Endodermal cell (in vitro differentiated cells): ENCODE results near the gene KCTD18. TPM values are rescaled to one million over a fixed set of nuclear protein-coding genes. Genes with fewer than 3 reads are reported as not detected.

Experiments
- DNase-seq: peaks from one replicate; pipeline ENCODE4 v3.0.0-alpha.2; 2017
- H3K27ac ChIP-seq: 2 replicates; pipeline ENCODE4 v1.5.1; 2013; ENCODE audit warnings: mild to moderate bottlenecking, low read depth, low read length, moderate library complexity
- H3K27me3 ChIP-seq: 2 replicates; pipeline ENCODE4 v1.6.1; 2013; ENCODE audit warnings: mild to moderate bottlenecking, low read length, moderate library complexity; ENCODE audit not compliant: insufficient read depth, control insufficient read depth, poor library complexity, severe bottlenecking
- H3K36me3 ChIP-seq: 2 replicates; pipeline ENCODE4 v1.7.0; 2013; ENCODE audit warnings: mild to moderate bottlenecking, low read length, moderate library complexity; ENCODE audit not compliant: control insufficient read depth, insufficient read depth
- H3K4me1 ChIP-seq: one replicate; pipeline ENCODE4 v1.7.0; 2013; ENCODE audit warnings: low read length; ENCODE audit not compliant: control insufficient read depth, insufficient read depth
- H3K4me3 ChIP-seq: 2 replicates; pipeline ENCODE4 v1.5.1; 2013; ENCODE audit warnings: mild to moderate bottlenecking, low read length, moderate library complexity
- H3K9ac ChIP-seq: 2 replicates; pipeline ENCODE4 v1.6.1; 2013; ENCODE audit warnings: mild to moderate bottlenecking, low read length, moderate library complexity; ENCODE audit not compliant: poor library complexity, severe bottlenecking; ENCODE audit errors: extremely low read depth
- H3K9me3 ChIP-seq: 2 replicates; pipeline ENCODE4 v1.6.1; 2013; ENCODE audit warnings: mild to moderate bottlenecking, low read length, moderate library complexity; ENCODE audit not compliant: control insufficient read depth
- H3K27ac Mint-ChIP-seq: 2 replicates; pipeline ENCODE4 v1.8.0; 2020; ENCODE audit warnings: mixed read lengths
- H3K27me3 Mint-ChIP-seq: 2 replicates; pipeline ENCODE4 v1.8.0; 2021; ENCODE audit warnings: mild to moderate bottlenecking, mixed read lengths; ENCODE audit not compliant: insufficient read depth
- H3K36me3 Mint-ChIP-seq: 2 replicates; pipeline ENCODE4 v1.8.0; 2020; ENCODE audit warnings: low read depth, mixed read lengths
- H3K4me1 Mint-ChIP-seq: 2 replicates; pipeline ENCODE4 v1.8.0; 2020; ENCODE audit warnings: mixed read lengths
- H3K4me3 Mint-ChIP-seq: 2 replicates; pipeline ENCODE4 v1.8.0; 2020; ENCODE audit warnings: mild to moderate bottlenecking, moderate library complexity, mixed read lengths
- H3K9me3 Mint-ChIP-seq: 2 replicates; pipeline ENCODE4 v1.8.0; 2020; ENCODE audit warnings: mild to moderate bottlenecking, mixed read lengths
- WGBS, 2 experiments: methylation state at CpG; one replicate each; pipeline versions ENCODE4 v1.1.5 to v1.1.7; 2013; ENCODE audit warnings: missing lambda C conversion rate in 2 of 2, mixed read lengths in 1 of 2; ENCODE audit not compliant: insufficient coverage in 1 of 2, insufficient read length in 1 of 2; 5-methylcytosine and 5-hydroxymethylcytosine counted together
- total RNA-seq, 2 donors: library from RNA; stranded (reverse); fragmentation: NEBNext Ultra II Directional in 1 of 2; extraction: Animal tissue kit (Norgen Biotek cat#: 25700) in 1 of 2; gene quantifications; 2 replicates in 1 of 2; 3 replicates in 1 of 2; pipeline ENCODE4 v1.2.1, GENCODE V29; 2021
- TF ChIP-seq, protein P1 (sequence below): fragments of 200-600 bp; sonication (generic); conservative IDR thresholded peaks from 2 replicates; pipeline ENCODE4 v1.5.0; 2021; ENCODE audit warnings: antibody characterized with exemption, mild to moderate bottlenecking

The KCTD18 gene
- total RNA-seq, 2 donors from 2014 or later: 6.8 to 12.2 TPM

DNA sequence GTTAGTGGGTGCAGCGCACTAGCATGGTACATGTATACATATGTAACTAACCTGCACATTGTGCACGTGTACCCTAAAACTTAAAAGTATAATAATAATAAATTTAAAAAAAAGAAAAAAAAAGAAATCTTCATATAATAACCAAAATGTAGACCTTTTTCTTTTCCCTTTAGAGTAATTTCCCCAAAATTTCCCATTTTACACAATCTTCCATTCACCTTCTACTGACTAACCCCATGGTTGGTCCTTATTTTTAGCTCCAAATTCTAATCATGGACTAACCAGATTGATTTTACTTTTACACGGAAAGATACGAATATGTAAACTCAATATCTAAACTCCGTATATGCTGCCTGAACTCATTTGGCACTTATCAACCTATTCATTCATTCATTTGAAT, 7.7 kb downstream of the KCTD18 start:
- TF ChIP-seq, protein P1, sequence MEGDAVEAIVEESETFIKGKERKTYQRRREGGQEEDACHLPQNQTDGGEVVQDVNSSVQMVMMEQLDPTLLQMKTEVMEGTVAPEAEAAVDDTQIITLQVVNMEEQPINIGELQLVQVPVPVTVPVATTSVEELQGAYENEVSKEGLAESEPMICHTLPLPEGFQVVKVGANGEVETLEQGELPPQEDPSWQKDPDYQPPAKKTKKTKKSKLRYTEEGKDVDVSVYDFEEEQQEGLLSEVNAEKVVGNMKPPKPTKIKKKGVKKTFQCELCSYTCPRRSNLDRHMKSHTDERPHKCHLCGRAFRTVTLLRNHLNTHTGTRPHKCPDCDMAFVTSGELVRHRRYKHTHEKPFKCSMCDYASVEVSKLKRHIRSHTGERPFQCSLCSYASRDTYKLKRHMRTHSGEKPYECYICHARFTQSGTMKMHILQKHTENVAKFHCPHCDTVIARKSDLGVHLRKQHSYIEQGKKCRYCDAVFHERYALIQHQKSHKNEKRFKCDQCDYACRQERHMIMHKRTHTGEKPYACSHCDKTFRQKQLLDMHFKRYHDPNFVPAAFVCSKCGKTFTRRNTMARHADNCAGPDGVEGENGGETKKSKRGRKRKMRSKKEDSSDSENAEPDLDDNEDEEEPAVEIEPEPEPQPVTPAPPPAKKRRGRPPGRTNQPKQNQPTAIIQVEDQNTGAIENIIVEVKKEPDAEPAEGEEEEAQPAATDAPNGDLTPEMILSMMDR: no peak
- no peak overlapping the region for H3K27ac Mint-ChIP-seq
- Histone ChIP-seq H3K9ac (no peak overlapping the region), H3K4me3 (no peak overlapping the region), H3K36me3 (peaks cover 14% of the 10 kb centered on the region), H3K27ac (no peak overlapping the region), H3K4me1 (no peaks in the 10 kb centered on the region), H3K9me3 (no peaks in the 10 kb centered on the region), H3K27me3 (no peaks in the 10 kb centered on the region)
- peaks cover 21% of the 10 kb centered on the region for H3K36me3 Mint-ChIP-seq
- 94 to 97% methylated on average over 3 of the region's 5 CpGs for WGBS, 2 experiments
- H3K27me3 Mint-ChIP-seq: no peaks in the 10 kb centered on the region
- H3K9me3 Mint-ChIP-seq: peaks cover 3% of the 10 kb centered on the region
- H3K4me3 Mint-ChIP-seq: no peak overlapping the region
- no peak for DNase-seq
- peaks cover 4% of the 10 kb centered on the region for H3K4me1 Mint-ChIP-seq

DNA sequence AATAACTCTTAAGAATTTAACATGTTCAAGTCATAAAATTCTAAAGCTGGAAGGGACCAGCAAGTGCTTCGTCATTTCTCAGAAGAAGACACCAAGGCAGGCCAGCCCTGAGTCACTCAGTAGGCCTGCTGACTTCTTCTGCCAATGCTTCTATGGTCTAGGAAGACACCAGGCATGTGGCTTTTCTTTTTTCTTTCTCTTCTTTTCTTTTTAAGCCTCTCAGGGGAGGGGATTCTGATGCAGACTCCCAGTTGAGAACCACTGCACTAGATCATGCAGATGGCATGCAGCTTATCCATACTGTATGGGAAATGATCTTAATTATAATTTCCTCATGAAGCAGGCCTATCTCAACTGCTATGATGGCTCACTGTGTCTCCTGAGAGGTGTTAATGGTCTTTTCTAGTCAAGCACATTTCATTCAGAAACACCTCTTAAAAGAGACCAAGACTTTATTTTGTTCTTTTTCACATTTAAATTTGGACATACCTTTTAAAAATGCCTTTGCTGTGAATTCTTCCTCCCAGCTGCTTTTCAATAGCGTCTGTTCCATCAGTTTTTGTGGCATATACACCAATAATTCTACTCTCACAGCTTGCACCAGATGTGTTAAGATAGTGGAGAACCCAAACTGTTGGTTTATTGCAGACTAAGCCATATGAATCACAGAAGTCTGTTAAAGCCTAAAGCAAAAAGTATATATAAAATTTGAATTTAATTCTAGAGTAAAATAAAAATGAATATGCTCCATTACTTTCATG, 11.3 kb downstream of the KCTD18 start:
- Mint-ChIP-seq H3K4me3 (no peak overlapping the region), H3K27ac (no peak overlapping the region), H3K9me3 (peaks cover 3% of the 10 kb centered on the region), H3K27me3 (no peaks in the 10 kb centered on the region), H3K4me1 (no peaks in the 10 kb centered on the region), H3K36me3 (peaks cover 30% of the 10 kb centered on the region)
- WGBS, 2 experiments: 80 to 83% methylated on average over 1 to 2 of the region's 2 CpGs
- DNase-seq: no peak
- H3K4me1 ChIP-seq: no peaks in the 10 kb centered on the region
- H3K27ac ChIP-seq: no peak overlapping the region
- no peak overlapping the region for H3K9ac ChIP-seq
- H3K36me3 ChIP-seq: peaks cover 18% of the 10 kb centered on the region
- no peaks in the 10 kb centered on the region for H3K27me3 ChIP-seq
- H3K9me3 ChIP-seq: no peaks in the 10 kb centered on the region
- TF ChIP-seq, protein P1: no peak
- no peak overlapping the region for H3K4me3 ChIP-seq

DNA sequence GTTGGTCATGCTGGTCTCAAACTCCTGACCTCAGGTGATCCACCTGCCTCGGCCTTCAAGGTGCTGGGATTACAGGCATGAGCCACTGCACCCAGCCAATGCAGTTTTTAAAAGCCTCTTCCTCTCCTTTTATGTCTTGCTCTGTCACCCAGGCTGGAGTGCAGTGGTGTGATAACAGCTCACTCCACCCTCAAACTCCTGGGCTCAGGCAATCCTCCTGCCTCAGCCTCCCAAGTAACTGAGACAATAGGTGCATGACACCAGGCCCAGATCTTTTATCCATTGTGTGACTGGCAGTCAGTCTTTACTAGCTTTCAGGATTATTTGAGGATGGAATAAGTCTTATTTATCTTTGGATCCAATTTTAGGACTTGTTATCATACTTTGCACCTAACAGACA, 13.2 kb downstream of the KCTD18 start:
- Histone ChIP-seq H3K4me3 (no peak overlapping the region), H3K27ac (no peak overlapping the region), H3K36me3 (peaks cover 13% of the 10 kb centered on the region), H3K4me1 (no peaks in the 10 kb centered on the region), H3K9me3 (no peaks in the 10 kb centered on the region), H3K9ac (no peak overlapping the region), H3K27me3 (no peaks in the 10 kb centered on the region)
- Mint-ChIP-seq H3K9me3 (no peaks in the 10 kb centered on the region), H3K36me3 (peaks cover 36% of the 10 kb centered on the region), H3K27ac (no peak overlapping the region), H3K4me1 (no peaks in the 10 kb centered on the region), H3K27me3 (no peaks in the 10 kb centered on the region), H3K4me3 (no peak overlapping the region)
- no peak for DNase-seq
- TF ChIP-seq, protein P1: no peak
- whole genome bisulfite sequencing, 2 experiments: 91 to 100% methylated on average over 1 of the region's 1 CpG
